ENCODE data around the gene TCEANC2.

GRCh38 chr1:54012863-54013262 is 40.5 kb upstream of the TCEANC2 start:
- TF ChIP-seq CTCF (IDR thresholded peaks at IDR 0.05; ENCODE audit: low read depth, low read length, poor library complexity, severe bottlenecking): no peak
- TF ChIP-seq EZH2phosphoT487 (IDR thresholded peaks at IDR 0.05; ENCODE audit: borderline replicate concordance, low read length): no peak

Data from DOHH2 (cell line).